NCI-H748 treated with DMSO at 0.1 percent for 48 hours (cell line): ENCODE data around the gene EMC8.
"Not testable (repeated sequence)": the region's sequence is repeated elsewhere in the genome, so short reads cannot be mapped to it uniquely, and the experiment has no call there.

ENCODE experiments used
- DNase-seq: peaks from one replicate; lab custom pipeline; 2025; lab: John Stamatoyannopoulos, UW

EMC8 gene

DNA sequence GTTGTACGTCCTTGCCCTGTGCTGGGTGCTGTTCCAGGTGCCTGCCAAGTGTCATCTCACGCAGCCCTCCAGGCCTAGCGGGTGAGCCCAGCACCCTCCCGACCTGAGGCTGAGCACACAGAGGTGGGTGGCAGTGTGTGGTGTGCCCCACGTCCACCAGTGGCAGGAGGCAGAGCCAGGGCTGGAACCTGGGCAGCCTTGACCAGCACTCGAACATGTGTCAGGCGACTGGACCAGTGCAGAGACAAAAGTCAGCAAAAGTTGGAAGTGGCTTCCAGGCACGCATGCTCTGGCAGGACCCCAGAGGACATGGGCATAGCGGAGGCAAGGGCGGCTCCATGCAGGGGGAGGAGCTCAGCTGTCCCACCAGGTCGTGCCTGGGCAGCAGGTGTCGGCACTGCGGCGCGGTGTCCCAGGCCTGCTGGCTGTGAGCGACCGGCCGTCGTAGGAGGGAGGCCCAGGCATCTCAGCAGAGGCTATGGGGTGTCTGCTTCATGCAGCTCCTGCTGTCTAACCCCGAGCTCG lies 35.9 kb upstream of the EMC8 start:
- DNase-seq: no peak

DNA sequence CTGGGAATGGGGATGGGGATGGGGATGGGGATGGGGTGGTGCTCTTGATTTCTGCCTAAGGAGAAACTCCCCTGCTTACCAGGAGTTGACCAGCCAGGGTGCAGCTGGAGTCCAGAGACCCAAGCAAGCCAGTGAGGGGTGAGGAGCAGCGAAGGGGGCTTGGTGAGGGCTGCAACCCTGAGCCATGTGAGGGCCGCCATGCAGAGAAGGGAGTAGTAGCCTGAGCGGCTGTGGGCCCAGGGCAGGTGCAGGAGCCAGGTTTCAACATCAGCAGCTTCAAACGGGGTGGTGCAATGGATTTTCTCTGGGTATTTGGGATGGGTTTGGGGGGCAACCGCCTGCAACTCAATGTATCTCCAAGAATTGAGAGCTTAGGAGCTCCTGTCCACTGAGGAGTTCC lies 35.4 kb upstream of the EMC8 start:
- no peak for DNase-seq

DNA sequence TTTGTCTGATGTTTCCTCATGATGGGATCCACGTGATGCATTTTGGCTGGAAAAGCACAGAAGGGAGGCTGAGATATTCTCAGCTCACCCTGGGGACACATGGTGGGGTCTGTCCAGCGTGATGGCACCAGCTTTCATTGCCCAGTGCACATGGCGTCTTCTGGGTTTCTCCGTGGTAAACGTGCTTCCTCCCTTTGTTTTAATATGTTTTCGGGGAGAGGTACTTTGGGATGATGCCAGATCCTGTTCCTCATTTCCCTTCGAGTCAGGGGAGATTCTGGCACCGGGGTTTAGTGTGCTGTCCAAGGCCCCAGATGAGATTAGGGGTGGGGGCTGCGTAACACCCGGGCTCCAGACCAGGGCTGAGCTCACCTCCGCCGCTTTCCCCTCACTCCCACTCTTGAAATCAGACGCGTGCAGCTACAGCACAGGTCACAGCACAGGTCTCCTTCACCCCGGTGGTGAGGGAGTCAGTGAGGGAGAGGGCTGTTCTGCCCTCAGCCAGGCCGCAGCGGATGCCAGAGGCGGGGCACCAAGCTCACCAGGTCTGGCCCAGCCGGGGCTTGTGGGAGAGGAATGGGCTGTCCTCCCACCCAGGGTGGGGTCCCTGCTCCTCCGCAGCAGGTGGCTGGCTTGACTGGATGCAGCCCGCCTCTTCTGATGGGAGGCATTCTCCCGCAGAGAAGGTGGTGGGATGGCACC lies 34.0 kb upstream of the EMC8 start:
- DNase-seq: no peak

DNA sequence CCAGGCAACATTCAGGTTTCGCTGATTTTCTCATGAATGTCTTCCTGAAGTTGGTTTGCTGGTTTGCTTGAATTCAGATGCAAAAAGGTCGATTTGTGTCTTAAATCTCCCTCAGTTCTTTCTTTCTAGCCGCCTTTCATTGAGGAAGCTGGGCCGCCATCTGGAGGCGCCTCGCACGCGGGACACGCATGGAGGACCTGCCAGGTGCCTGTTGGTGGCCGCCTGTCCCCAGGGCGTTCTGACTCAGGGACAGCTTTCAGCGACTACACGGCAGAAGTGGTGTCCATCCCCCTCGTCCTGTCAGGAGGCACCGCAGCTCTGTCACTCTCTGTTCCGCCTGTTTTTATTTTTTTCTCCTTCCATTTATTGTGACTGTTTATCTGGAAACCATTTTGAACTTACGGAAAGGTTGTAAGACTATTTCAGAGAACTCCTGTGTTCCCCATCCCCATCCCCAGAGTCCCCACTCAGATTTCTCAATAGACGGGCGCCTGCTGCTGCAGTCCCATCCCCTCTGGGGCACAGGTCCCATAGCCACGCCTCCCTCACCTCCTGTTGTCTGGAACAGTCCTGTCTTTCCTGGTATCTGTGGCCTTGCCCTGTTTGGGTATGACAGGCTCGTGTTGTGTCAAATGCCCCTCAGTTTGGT lies 33.4 kb upstream of the EMC8 start:
- no peak for DNase-seq

DNA sequence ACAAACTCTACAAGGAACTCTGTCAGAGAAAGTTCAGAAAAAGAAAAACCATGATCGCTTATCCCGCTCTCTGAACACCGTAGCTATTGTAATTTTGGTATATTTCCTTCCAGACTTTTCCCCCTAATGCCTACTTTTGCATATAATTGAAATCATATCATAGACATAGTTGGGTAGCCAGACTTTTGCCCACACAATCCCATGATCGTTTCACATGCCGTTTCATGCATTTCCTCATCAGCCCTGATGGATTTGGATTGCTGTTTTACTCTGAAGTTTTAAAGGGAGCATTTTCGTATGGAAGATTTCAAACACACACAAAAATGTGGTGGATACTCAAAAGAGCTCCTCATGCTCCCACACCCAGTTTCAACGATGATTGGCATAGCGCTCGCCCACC lies 31.5 kb upstream of the EMC8 start:
- DNase-seq: no peak

DNA sequence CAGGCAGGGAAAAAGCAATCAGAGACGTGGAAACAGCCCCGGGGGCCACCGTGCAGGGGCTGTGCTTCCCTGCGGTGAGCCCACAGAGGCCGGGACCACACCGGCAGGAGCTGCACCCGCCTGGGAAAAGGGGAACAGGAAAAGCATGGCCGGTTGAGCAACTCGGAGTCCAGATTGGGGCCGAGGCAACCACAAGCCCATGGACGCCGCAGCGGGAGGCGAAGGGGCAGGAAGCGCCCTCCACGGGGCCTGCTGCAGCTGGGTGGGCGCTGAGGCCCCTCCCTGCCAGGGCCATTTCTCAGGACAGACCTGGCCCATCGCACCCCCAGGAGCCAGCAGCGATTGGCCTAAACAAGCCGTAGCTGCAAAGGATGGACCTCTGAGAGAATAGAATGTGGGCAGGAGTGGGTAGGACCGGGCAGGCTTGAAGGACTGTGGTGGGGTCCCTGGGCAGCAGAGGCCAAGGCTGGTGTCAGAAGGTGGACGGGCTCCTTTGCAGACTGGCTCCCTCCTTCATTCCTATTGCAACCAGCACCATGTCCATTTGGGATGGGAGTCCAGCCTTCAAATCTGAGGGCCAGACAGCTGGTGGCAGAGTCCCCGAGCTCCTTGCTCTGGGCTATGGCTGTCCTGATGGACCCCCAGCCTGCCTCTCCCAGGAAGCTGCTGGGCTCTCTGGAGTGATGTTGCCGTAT lies 30.6 kb upstream of the EMC8 start:
- DNase-seq: no peak

DNA sequence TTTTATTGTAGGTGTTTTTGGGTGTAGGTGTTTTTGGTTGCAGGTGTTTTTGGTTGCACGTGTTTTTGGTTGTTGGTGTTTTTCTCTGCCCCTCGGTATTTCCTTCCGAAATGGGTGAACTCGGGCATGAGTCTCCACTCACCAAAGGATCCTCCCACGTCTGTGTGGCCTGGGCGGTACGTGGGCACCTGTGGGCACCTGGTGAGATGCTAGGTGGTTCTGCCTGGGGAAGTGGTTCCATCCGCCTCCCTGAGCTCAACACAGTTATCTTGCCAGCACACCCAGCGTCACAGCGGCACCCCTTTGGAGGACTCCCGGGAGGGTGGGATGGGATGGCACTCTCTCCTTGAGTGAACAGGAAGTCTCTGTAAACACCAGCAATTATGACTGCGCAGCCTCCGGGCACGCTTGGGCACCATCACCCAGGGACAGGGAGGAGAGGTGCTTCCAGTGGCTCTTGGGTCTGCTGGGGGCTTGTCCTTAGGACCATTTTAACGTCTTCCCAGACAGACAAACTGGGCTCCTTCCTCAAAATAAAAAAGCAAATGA lies 29.9 kb upstream of the EMC8 start:
- DNase-seq: no peak

DNA sequence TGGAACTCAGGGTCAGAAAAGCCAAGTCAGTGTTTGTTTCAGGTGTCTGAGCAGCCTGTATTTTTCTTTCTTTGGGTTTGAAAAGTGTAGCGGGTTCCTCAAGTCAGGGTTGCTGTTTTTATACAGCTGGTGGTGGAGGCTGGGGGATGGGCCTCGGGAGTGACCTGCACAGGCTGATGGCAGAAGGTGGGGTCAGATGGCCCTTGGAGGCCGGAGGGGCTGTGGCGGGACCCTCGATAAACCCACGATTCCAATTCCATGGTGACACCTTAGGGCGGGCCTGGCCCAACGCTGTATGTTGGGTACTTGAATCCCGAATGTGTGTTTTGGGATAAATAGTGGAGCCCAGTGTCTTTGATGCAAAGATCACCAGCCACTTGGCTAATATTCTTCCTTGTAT lies 28.8 kb upstream of the EMC8 start:
- no peak for DNase-seq

DNA sequence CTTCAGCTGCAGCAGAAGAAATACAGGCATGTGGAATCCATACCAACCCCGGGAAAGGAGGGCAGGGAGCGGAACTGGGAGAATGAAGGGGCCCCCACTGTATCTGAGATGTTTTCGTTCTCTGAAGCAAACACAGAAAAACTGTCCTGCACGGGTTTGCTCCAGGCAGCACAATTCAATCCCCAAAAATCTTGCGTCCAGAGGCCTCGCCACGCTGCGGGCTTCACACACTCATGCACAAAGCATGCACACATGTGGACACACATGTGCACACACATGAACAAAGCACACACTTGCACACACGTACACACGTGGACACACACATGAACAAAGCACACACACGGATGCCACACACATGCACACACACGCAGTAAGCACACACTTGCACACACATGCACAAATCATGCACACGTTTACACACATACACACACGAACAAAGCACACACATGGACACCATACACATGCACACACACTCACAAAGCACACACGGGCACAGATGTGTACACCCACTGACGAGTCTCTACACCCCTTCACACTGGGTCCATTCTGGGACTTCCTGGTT lies 27.4 kb upstream of the EMC8 start:
- DNase-seq: no peak

DNA sequence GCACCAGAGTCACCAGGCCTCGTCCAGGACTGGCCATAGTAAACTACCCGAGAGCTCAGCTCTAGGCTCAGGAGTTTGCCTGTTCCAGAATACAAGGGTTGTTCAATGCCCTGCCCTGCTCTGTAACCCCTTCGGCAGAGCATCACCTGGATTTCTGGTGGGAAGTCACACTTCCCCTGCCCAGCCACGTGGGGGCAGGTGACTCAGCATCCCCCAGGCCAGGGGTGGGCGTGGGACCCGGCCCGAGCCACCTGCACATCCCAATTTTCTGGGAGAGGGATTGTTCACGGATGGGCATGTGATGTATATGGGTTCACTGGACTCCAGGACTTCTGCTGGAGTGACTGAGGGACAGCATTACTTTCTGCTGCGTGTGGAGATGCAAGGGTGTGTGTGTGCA lies 26.0 kb upstream of the EMC8 start:
- DNase-seq: no peak

DNA sequence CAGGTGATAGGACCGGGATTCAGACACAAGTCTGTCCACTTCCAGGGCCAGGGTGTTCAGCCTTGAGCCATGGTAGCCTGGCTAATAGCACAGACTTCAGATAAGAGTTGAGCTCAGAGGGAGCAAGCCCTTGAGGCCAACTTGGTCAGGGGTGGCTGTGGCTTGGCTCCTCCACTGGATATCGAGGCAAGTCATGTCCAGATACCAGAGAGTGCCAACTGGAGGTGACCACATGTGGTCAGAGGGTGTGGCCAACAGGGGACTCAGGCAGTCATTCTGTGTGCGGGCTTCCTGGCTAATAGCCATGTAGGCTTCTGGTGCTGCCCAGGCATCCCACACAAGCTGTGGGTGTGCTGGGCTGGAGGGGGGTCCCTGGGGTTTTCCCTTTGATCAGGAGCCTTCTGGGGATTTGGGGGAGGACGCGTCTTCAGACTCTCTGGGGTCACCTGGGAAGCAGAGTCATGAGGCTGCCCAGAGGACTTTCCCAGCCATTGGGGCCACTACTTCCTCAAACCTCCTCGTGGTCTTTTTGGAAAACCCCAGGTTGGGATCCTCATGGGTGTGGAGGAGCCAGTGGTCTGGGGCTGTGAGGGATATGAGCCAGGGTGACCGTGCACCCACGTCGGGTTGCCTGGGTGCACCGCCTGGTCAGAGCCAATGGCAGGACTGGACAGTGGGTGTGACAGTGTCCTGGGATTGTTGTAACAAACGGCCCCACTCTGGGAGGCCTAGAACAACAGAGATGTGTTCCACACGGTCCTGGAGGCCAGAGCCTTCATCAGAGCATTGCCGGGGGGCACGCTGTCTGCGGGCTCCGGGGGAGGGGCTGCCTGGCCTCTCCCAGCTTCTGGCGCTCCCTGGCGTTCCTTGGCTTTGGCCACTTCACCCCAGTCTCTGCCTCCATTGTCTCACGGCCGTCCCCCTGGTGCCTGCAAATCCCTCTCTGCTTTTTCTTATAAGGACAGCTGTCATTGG lies 25.1 kb upstream of the EMC8 start:
- no peak for DNase-seq

DNA sequence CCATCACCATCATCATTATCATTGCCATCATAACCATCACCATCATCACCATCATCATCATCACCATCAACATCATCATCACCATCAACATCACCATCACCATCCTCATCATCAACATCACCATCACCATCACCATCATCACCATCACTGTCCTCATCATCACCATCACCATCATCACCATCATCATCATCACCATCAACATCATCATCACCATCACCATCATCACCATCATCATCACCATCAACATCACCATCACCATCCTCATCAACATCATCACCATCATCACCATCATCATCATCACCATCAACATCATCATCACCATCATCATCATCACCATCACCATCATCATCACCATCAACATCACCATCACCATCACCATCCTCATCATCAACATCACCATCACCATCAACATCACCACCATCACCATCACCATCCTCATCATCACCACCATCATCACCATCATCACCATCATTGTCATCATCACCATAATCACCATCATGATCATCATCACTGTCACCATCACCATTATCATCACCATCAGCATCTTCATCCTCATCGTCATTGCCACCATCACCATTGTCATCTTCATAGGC lies 24.1 kb upstream of the EMC8 start:
- no peak for DNase-seq

DNA sequence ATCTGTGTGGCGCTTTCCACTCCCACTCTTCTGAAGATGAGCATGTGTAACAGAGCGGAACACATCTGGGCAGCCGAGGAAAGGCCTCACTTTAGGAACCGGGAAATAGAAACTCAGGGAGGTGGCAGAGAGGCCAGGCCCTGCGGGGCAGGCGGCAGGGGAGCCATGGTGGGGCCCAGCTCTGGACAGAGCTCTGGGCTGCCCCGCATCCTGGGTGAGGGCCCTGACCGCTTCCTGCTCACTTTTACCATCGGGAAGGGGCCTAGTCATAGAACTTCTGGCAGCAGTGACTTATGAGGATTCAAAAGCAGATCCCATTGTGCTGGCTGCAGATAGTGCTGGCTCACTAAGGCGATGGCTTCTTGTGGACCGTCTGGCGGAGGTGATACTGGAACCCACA lies 22.8 kb upstream of the EMC8 start:
- DNase-seq: no peak

DNA sequence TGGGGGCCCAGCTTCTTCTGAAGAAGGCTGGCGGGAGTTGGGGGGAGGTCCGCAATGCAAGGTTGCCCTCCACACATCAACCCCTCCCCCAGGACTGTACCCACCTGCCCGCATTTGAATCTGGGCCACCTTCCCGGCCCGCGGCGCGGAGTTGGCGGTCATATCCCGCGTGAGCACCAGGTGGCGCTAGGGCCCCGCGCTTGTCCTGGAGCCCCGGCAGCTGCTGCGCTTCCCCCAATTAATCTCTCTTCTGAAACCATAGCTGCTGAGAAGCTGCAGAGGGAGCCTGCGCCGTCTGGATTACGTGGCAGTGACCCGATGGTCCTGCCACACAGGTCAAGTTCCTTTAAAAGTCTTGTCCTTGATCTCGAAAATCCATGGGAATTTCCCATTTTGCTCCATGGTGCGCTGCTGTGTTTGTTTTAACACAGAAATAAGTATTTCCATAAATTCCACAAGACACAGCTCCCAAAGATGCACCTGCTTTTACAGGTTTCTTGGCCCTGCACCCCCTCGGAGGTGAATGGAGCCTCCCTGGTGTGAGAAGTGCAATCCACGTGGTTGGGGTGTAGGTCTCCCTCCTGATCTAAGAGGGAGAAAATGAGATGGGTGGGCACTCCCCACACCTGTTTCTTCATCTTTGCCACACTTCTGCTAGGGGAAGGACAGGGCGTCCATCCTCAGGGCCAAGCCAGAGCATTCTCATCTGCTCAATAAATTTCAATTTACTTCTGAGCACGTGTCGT lies 22.2 kb upstream of the EMC8 start:
- peak; percentile 11 for DNase-seq

DNA sequence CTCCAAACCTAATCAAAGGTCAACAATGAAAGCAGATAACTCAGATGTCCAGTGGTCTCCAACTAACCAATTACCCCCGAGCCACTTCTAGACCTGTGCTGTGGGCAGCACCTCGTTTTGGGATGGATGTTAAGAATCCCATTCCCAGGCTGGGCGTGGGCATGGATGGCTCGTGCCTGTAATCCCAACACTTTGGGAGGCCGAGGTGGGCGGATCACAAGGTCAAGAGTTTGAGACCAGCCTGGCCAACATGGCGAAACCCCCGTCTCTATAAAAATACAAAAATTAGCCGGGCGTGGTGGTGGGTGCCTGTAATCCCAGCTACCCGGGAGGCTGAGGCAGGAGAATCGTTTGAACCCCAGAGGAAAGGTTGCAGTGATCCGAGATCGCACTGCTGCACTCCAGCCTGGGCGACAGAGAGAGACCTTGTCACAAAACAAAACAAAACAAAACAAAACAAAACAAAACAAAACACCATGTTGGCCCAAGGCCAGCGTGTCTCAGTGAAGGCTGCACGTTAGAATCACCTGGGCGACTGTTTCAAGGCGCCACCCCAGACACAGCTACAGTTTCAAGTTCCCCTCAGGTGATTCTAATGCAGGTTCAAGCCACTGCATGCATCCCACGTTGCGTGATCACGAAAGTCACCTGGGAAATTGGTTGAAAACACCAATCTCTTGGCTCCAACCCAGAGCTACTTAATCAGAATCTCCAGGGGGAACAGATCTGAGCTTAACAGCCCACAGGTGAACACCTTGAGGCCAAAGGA lies 21.4 kb upstream of the EMC8 start:
- no peak for DNase-seq

DNA sequence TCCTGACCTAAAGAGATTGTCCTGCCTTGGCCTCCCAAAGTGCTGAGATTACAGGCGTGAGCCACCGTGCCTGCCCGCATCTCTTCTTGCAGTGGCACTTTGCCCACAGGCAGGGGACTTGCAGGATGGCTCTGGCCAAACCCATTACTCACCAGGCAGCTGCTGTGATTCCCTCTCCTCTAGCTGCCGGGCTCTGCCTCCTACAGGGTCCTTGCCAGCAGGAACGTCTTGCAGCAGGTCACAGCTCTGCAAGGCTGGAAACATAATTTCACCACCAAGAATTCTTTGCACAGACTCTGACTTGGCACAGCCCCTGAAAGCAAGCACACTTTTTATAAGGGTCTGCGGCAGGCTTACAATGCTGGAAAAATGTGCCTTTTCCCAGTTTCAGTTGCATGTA lies 20.4 kb upstream of the EMC8 start:
- no peak for DNase-seq

DNA sequence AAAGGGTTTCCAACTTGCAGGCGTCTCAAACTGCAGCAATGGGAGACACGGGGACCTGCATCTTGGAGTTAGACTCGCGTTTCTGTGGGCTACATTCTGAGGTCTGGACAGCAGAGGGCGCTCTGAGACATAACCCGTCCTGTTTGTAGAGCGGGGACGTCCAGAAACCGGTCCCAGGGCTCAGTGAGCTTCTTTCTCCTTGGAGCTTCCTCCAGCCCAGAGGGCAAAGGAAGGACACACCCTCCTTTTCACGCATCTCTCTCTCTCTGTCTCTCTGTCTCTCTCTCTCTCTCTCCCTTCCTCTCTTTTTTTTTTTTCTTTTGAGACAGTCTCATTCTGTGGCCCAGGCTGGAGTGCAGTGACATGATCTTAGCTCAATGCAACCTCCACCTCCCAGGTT lies 19.9 kb upstream of the EMC8 start:
- peak; percentile 34 for DNase-seq

DNA sequence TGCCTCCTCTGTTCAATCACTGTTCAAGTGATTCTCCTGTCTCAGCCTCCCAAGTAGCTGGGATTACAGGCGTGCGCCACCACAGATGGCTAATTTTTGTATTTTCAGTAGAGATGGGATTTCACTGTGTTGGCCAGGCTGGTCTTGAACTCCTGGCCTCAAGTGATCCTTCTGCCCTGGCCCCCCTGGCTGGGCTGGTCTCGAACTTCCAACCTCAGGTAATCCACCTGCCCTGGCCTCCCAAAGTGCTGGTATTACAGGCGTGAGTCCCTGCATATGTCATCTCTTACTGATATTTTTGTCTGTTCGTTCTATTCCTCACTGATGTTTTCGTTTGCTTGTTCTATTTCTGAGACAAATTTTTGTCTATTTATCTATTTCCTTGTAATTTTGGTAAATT lies 17.9 kb upstream of the EMC8 start:
- DNase-seq: not testable (repeated sequence)

DNA sequence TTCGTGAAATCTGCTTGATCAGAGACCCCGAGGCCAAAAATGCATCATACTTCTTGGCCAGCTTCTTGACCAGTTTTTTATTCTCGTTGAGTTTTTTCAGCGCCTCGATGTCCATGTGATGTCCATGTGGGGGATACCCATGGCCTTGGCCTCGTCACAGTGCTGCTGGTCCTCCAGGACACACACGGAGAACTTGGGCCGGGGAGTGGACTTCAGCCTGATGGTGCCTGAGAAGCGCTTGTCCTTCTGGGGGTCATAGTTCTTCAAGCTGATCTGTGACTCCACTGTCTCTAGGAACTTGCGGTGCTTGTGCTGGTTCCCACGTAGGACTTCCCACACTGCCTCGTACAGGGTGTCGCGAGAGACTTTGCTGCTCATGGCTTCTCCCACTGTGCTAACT lies 16.8 kb upstream of the EMC8 start:
- no peak for DNase-seq
